Mucosa of descending colon (tissue), 3 donors: ENCODE data around the gene GEMIN4. TPM values are rescaled to one million over a fixed set of nuclear protein-coding genes. Genes with fewer than 3 reads are reported as not detected.

Source experiments
- ATAC-seq: fragments of 200-7000 bp; cut with Tn5 transposase; one replicate; pipeline ENCODE4 v1.9.1; 2020; ENCODE audit warnings: mild to moderate bottlenecking, moderate library complexity
- DNase-seq, 3 donors: peaks; one replicate each; pipeline ENCODE4 v3.0.0-alpha.2; 2020
- H3K36me3 ChIP-seq: fragments of 200-600 bp; one replicate; pipeline ENCODE4 v1.8.0; 2021; ENCODE audit warnings: low read depth, mild to moderate bottlenecking
- H3K4me1 ChIP-seq: fragments of 200-600 bp; one replicate; pipeline ENCODE4 v1.8.0; 2021; ENCODE audit warnings: low read depth, mild to moderate bottlenecking
- H3K4me3 ChIP-seq: fragments of 200-600 bp; one replicate; pipeline ENCODE4 v1.8.0; 2021; ENCODE audit warnings: mild to moderate bottlenecking
- H3K9me3 ChIP-seq: fragments of 200-600 bp; one replicate; pipeline ENCODE4 v1.8.0; 2021; ENCODE audit warnings: mild to moderate bottlenecking
- CTCF ChIP-seq: fragments of 200-600 bp; IDR thresholded peaks from one replicate; pipeline ENCODE4 v1.8.0; 2022; ENCODE audit warnings: antibody characterized with exemption, mild to moderate bottlenecking
- intact Hi-C, 2 donors: fragments of 100-400 bp; cut with DNase I in 1 of 2; cut with micrococcal nuclease in 1 of 2; formaldehyde crosslinking; loops; one replicate each; pipeline versions ENCODE4 v1.11.0 to v1.11.1; 2022; cut with DNase I, micrococcal nuclease
- total RNA-seq, 3 donors: library from RNA; stranded (reverse); fragmentation: NEBNext Ultra II Directional in 2 of 3; extraction: Animal tissue kit (Norgen Biotek cat#: 25700) in 2 of 3; gene quantifications; one replicate each; pipeline versions ENCODE4 v1.2.1 to v1.2.4, GENCODE V29; 2021 to 2023
- donor health status: DM: no; HTN: no; CAD: no; lungs with moderate emphysema.
- donor health status: DM: no; HTN: no; CAD: no.
- donor health status: DM: no; HTN: yes; CAD: no.

GEMIN4 gene
- total RNA-seq, 3 donors from 2014 or later, result 15.5 to 20.3 (median 16.4) TPM

GRCh38 chr17:742147-742793, 9.8 kb downstream of the GEMIN4 start:
- ATAC-seq (no peak), DNase-seq (no peak)
- TF ChIP-seq CTCF, result no peak
- intact Hi-C loops, result no loop called here
- Histone ChIP-seq H3K4me3 (no peak overlapping the region), H3K36me3 (no peaks in the 10 kb centered on the region), H3K9me3 (no peaks in the 10 kb centered on the region), H3K4me1 (no peaks in the 10 kb centered on the region)

- TF ChIP-seq CTCF, result no peak
- H3K4me1 ChIP-seq, result no peaks in the 10 kb centered on the region
- intact Hi-C loops, result no loop called here
- no peak overlapping the region for H3K4me3 ChIP-seq
- peak in 1 of 3 donors; percentile 52 for DNase-seq
- no peaks in the 10 kb centered on the region for H3K36me3 ChIP-seq
- ATAC-seq, result peak; percentile 56
- H3K9me3 ChIP-seq, result no peaks in the 10 kb centered on the region
These were observed 11.6 kb downstream of the GEMIN4 start for GRCh38 chr17:740240-741017.

GRCh38 chr17:737561-738113, 14.4 kb downstream of the GEMIN4 start:
- no peaks in the 10 kb centered on the region for H3K9me3 ChIP-seq
- no peaks in the 10 kb centered on the region for H3K4me1 ChIP-seq
- intact Hi-C loops, result no loop called here
- TF ChIP-seq CTCF, result no peak
- ATAC-seq, result no peak
- no peaks in the 10 kb centered on the region for H3K36me3 ChIP-seq
- DNase-seq, result no peak
- no peak overlapping the region for H3K4me3 ChIP-seq

GRCh38 chr17:733743-734142, 18.3 kb downstream of the GEMIN4 start:
- DNase-seq (no peak), ATAC-seq (no peak)
- Histone ChIP-seq H3K36me3 (no peaks in the 10 kb centered on the region), H3K9me3 (no peaks in the 10 kb centered on the region), H3K4me1 (peaks cover 6% of the 10 kb centered on the region), H3K4me3 (no peak overlapping the region)
- TF ChIP-seq CTCF, result no peak
- intact Hi-C loops, result no loop called here

- ATAC-seq, result peak; percentile 71
- TF ChIP-seq CTCF, result no peak
- intact Hi-C loops, result no loop called here
- peaks cover 6% of the 10 kb centered on the region for H3K4me1 ChIP-seq
- H3K36me3 ChIP-seq, result no peaks in the 10 kb centered on the region
- H3K4me3 ChIP-seq, result peak overlapping the region; percentile 23
- peak; percentile 48 to 66 (median 61) for DNase-seq
- no peaks in the 10 kb centered on the region for H3K9me3 ChIP-seq
These were observed 19.0 kb downstream of the GEMIN4 start for GRCh38 chr17:732902-733720.
